GM18951 (cell line): Measurements from ENCODE around the gene ERVFRD-1.

ENCODE experiments used
- POLR2A ChIP-seq: IDR thresholded peaks from 4 replicates; pipeline ENCODE4 v1.6.1; 2011; ENCODE audit warnings: mild to moderate bottlenecking; ENCODE audit not compliant: insufficient read length, insufficient read depth; ENCODE audit errors: extremely low read depth
- in situ Hi-C: fragments of 300-500 bp; cut with MboI; formaldehyde crosslinking; loops from one replicate; pipeline ENCODE4 v1.12.0; 2022; ENCODE audit warnings: low sequenced_read_pairs, mixed read lengths, inconsistent platforms; ENCODE audit not compliant: unreplicated experiment

Gene ERVFRD-1, protein sequence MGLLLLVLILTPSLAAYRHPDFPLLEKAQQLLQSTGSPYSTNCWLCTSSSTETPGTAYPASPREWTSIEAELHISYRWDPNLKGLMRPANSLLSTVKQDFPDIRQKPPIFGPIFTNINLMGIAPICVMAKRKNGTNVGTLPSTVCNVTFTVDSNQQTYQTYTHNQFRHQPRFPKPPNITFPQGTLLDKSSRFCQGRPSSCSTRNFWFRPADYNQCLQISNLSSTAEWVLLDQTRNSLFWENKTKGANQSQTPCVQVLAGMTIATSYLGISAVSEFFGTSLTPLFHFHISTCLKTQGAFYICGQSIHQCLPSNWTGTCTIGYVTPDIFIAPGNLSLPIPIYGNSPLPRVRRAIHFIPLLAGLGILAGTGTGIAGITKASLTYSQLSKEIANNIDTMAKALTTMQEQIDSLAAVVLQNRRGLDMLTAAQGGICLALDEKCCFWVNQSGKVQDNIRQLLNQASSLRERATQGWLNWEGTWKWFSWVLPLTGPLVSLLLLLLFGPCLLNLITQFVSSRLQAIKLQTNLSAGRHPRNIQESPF

DNA sequence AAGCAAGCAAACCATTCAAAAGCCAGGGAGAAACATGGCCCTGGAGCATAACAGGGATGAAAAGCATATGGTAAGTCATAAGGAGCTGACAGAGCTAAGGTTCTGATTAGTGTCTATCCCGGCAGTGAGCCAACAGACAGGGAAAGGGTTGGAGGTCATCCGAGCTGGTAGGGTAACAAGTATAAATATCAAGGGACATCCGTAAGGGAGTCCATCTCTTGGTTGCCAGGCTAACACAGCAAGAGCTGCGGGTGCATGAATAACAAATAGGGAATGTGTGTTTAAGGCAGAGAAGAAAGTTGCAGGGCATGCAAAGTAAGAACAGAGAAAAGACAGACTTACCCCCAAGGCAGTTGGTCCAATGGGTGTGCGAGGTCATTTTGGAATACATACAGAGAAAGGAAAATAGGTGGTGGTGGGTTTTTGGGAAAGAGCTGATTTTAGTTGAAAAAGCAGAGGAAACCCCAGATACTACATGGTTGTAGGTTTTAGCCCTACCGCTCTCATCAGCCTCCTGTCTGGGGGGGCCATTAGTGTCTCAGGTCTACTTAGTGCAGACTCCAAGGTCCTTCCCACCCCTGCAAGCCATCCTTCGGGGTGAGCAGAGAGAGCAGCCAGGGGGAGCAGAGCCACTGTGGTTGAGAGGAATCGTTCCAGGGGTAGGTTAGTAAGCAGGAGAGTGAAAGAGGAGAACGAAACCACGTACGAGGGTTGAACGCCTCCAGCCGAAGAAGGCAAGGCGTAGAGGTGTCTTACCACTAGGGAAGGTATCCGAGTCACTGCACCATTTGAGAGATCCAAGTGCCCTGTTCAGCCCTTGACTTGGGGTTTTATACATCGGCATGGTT is at the start of gene ERVFRD-1:
Gene ERVFRD-1 (minus strand): TSS at position 805 of the 848 bp plus-strand sequence. CDS start 6,415 bp downstream, outside the sequence.
- no peak for TF ChIP-seq POLR2A
- in situ Hi-C loops, result no loop called here

- in situ Hi-C loops, result loop anchor here (10.0 kb wide), 1 partner anchor 335 kb away; no protein-coding TSS in a partner anchor
Observed at GRCh38 chr6:11160199-11160598, 48.7 kb upstream of the ERVFRD-1 start.

GRCh38 chr6:11155589-11155988 is 44.1 kb upstream of the ERVFRD-1 start:
- in situ Hi-C loops, result no loop called here
- TF ChIP-seq POLR2A, result no peak

More at GRCh38 chr6:11160199-11160598, 48.7 kb upstream of the ERVFRD-1 start:
- TF ChIP-seq POLR2A, result no peak

DNA sequence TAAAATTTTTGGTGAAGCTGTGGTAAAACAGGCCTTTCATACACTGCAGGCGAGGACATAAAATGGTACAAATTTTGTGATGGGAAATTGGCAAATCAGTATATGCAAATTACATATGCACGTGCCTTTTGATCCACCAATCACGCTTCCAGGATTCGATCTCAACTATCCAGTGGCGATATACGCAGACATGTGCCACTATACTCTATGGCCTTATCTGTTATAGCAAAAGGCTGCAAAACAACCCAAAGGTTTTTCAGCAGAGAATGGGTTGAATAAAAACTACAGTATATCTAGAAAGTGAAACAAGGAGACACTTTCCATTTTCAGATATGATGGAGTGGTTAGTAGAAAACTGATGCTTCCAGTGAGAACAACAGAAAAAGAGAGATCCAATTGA is 41.9 kb upstream of the ERVFRD-1 start:
- in situ Hi-C loops, result no loop called here
- TF ChIP-seq POLR2A, result no peak

- no peak for TF ChIP-seq POLR2A
- in situ Hi-C loops, result no loop called here
Observed at GRCh38 chr6:11152581-11152980, 41.1 kb upstream of the ERVFRD-1 start.

GRCh38 chr6:11151488-11151887 is 40.0 kb upstream of the ERVFRD-1 start:
- no peak for TF ChIP-seq POLR2A
- in situ Hi-C loops, result no loop called here

- no peak for TF ChIP-seq POLR2A
- in situ Hi-C loops, result loop anchor here (10.0 kb wide), 1 partner anchor 425 kb away; no protein-coding TSS in a partner anchor
Observed at GRCh38 chr6:11149551-11149950, 38.0 kb upstream of the ERVFRD-1 start.

- in situ Hi-C loops, result loop anchor here (10.0 kb wide), 1 partner anchor 429 kb away; no protein-coding TSS in a partner anchor
Observed at GRCh38 chr6:11146117-11146826, 34.7 kb upstream of the ERVFRD-1 start.

DNA sequence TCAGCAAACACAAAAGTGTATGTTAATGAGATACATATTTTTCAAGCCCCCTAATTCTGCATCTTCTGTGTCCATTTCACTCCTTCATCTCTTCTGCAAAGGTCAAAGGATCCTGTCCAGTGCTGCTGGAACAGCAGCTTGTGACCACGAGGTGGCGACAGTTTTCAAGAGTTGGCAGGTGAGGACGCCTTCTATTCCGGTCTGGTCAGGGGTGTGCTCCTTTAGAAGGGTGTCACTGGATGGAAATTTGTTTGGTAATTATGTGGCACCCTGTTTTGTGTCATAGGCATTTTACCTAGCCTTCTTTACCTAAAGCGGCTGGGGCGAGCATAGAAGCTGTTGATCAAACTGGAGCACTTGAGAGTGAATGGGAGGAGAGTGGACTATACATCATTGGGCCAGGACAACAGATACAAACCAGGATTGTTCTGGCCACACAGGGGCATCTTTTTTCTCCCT is 32.9 kb upstream of the ERVFRD-1 start:
- in situ Hi-C loops, result loop anchor here (10.0 kb wide), 1 partner anchor 430 kb away; no protein-coding TSS in a partner anchor
- no peak for TF ChIP-seq POLR2A

More at GRCh38 chr6:11146117-11146826, 34.7 kb upstream of the ERVFRD-1 start:
- no peak for TF ChIP-seq POLR2A

GRCh38 chr6:11143394-11144371 is 32.2 kb upstream of the ERVFRD-1 start:
- TF ChIP-seq POLR2A, result no peak
- in situ Hi-C loops, result loop anchor here (10.0 kb wide), 1 partner anchor 431 kb away; no protein-coding TSS in a partner anchor
